Measurements from ENCODE around the gene PSD2. TPM values are rescaled to one million over a fixed set of nuclear protein-coding genes. Genes with fewer than 3 reads are reported as not detected.

PSD2 gene
- total and polyA plus RNA-seq, 2 of the 13 experiments (the other 11 are each of a cell fraction or from before 2014, with no cell fraction given) = 0.07 TPM; not detected in 1

DNA sequence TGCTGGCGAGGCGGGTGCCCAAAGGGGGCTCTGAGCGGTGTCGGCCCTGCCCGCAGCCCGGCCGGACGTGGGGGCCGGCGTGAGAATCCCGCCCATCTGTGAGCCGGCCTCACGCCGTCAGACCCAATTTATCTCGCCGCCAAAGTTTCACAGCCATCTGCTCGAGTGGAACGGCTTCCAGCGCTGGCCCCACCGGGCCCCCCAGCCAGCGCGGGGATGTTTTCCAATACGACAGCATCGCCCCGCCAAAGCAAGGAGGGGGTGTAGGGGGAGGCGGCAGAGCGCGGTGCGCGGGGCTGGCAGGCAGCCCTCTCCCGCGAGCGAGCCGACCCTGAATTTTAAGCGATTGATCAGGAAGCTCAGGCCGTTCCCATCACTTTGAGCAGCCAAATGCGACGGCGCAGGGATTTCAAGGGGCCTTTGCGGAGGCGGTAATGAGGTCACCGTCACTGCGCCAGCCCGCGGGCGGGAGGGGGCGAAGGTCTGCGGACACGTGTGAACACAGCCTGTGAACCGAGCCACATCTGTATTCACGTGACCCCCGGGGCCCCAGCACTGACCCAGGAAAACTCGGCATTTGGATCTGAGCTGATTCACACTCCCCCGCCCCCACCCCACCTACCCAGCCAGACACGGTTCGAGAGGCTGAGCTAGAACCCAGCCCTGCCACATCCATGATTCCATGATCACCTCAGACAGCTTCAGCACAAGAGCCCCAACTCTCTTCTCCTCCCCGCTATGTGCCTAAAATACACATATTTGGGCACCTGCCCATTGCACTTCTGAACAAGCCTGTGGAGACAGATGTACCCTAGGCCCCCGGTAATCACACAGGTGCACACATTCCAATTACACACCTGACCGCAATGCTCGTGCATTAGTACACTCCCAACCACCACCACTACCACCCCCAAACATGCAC, 47.8 kb upstream of the PSD2 start (continued):
- TF ChIP-seq GABPB1 (CRISPR knock-in tag; IDR thresholded peaks at IDR 0.05) (peak; percentile 27; the same call in 1 of the 2 replicates), ZNF274 (CRISPR knock-in tag; IDR thresholded peaks at IDR 0.05) (0 out of 2 replicates have a peak, but pooled peaks have one; percentile 31), SAFB2 (CRISPR knock-in tag; IDR thresholded peaks at IDR 0.05; ENCODE audit: borderline replicate concordance, low read depth) (no peak), CENPBD1 (CRISPR knock-in tag; IDR thresholded peaks at IDR 0.05; ENCODE audit: borderline replicate concordance, low read depth) (no peak), NFKB2 (CRISPR knock-in tag; IDR thresholded peaks at IDR 0.05; ENCODE audit: borderline replicate concordance) (peak; percentile 51; the same call in 1 of the 2 replicates), ZNF282 (IDR thresholded peaks at IDR 0.05; ENCODE audit: partially characterized antibody) (no peak), CEBPG (CRISPR knock-in tag; IDR thresholded peaks at IDR 0.05) (no peak), TP53 (CRISPR knock-in tag; conservative IDR thresholded peaks at IDR 0.05) (no peak), FUBP1 (CRISPR knock-in tag; IDR thresholded peaks at IDR 0.05; ENCODE audit: borderline replicate concordance) (no peak), ZNF24 (IDR thresholded peaks at IDR 0.05) (no peak), ZNF777 (CRISPR knock-in tag; IDR thresholded peaks at IDR 0.05) (peak; percentile 69; the same call in 1 of the 2 replicates), ASH2L (IDR thresholded peaks at IDR 0.05; ENCODE audit: insufficient read length, low read depth, low read length) (no peak), RBFOX2 (IDR thresholded peaks at IDR 0.05; ENCODE audit: low read depth, low read length) (peak; percentile 44)
- TF ChIP-seq, protein P1, sequence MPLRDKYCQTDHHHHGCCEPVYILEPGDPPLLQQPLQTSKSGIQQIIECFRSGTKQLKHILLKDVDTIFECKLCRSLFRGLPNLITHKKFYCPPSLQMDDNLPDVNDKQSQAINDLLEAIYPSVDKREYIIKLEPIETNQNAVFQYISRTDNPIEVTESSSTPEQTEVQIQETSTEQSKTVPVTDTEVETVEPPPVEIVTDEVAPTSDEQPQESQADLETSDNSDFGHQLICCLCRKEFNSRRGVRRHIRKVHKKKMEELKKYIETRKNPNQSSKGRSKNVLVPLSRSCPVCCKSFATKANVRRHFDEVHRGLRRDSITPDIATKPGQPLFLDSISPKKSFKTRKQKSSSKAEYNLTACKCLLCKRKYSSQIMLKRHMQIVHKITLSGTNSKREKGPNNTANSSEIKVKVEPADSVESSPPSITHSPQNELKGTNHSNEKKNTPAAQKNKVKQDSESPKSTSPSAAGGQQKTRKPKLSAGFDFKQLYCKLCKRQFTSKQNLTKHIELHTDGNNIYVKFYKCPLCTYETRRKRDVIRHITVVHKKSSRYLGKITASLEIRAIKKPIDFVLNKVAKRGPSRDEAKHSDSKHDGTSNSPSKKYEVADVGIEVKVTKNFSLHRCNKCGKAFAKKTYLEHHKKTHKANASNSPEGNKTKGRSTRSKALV (CRISPR knock-in tag; IDR thresholded peaks at IDR 0.05) = 0 out of 2 replicates have a peak, but pooled peaks have one; percentile 35
- TF ChIP-seq, protein P2, sequence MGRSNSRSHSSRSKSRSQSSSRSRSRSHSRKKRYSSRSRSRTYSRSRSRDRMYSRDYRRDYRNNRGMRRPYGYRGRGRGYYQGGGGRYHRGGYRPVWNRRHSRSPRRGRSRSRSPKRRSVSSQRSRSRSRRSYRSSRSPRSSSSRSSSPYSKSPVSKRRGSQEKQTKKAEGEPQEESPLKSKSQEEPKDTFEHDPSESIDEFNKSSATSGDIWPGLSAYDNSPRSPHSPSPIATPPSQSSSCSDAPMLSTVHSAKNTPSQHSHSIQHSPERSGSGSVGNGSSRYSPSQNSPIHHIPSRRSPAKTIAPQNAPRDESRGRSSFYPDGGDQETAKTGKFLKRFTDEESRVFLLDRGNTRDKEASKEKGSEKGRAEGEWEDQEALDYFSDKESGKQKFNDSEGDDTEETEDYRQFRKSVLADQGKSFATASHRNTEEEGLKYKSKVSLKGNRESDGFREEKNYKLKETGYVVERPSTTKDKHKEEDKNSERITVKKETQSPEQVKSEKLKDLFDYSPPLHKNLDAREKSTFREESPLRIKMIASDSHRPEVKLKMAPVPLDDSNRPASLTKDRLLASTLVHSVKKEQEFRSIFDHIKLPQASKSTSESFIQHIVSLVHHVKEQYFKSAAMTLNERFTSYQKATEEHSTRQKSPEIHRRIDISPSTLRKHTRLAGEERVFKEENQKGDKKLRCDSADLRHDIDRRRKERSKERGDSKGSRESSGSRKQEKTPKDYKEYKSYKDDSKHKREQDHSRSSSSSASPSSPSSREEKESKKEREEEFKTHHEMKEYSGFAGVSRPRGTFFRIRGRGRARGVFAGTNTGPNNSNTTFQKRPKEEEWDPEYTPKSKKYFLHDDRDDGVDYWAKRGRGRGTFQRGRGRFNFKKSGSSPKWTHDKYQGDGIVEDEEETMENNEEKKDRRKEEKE (IDR thresholded peaks at IDR 0.05) = no peak
- TF ChIP-seq, protein P3, sequence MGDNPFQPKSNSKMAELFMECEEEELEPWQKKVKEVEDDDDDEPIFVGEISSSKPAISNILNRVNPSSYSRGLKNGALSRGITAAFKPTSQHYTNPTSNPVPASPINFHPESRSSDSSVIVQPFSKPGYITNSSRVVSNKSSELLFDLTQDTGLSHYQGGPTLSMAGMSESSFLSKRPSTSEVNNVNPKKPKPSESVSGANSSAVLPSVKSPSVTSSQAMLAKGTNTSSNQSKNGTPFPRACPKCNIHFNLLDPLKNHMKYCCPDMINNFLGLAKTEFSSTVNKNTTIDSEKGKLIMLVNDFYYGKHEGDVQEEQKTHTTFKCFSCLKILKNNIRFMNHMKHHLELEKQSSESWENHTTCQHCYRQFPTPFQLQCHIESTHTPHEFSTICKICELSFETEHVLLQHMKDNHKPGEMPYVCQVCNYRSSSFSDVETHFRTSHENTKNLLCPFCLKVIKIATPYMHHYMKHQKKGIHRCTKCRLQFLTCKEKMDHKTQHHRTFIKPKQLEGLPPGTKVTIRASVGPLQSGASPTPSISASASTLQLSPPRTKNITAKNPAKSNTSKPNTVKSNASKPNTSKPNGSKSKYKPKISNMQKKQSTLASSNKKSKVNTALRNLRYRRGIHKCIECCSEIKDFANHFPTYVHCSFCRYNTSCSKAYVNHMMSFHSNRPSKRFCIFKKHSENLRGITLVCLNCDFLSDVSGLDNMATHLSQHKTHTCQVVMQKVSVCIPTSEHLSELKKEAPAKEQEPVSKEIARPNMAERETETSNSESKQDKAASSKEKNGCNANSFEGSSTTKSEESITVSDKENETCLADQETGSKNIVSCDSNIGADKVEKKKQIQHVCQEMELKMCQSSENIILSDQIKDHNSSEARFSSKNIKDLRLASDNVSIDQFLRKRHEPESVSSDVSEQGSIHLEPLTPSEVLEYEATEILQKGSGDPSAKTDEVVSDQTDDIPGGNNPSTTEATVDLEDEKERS (CRISPR knock-in tag; IDR thresholded peaks at IDR 0.05) = no peak

All from HepG2 (cell line).